ENCODE measurements around the gene NCOA1.
"Not testable (repeated sequence)": the region's sequence is repeated elsewhere in the genome, so short reads cannot be mapped to it uniquely, and the experiment has no call there.

Gene NCOA1

DNA sequence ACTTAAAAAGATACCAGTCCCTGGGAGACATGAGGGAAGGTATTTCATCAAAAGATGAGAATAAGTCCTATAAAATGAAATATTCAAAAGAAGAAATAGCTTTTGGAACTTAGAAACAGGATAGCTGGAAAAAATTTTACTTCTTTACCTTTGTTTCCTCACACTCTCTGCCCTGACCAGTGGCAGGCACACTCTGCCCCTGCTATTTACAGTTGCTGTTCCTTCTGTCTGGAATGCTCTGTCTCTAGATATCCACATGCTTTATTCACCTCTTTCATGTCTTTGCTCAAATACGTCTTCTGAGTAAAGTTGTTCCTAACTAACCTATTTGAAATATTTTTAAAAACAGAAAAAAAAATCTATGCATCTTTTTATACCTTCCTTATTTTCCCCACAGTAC lies 176.5 kb downstream of the NCOA1 start:
- FAIRE-seq (no peak), DNase-seq (ENCODE audit: insufficient read length, low spot score) (no peak)
- TF ChIP-seq, protein P1, sequence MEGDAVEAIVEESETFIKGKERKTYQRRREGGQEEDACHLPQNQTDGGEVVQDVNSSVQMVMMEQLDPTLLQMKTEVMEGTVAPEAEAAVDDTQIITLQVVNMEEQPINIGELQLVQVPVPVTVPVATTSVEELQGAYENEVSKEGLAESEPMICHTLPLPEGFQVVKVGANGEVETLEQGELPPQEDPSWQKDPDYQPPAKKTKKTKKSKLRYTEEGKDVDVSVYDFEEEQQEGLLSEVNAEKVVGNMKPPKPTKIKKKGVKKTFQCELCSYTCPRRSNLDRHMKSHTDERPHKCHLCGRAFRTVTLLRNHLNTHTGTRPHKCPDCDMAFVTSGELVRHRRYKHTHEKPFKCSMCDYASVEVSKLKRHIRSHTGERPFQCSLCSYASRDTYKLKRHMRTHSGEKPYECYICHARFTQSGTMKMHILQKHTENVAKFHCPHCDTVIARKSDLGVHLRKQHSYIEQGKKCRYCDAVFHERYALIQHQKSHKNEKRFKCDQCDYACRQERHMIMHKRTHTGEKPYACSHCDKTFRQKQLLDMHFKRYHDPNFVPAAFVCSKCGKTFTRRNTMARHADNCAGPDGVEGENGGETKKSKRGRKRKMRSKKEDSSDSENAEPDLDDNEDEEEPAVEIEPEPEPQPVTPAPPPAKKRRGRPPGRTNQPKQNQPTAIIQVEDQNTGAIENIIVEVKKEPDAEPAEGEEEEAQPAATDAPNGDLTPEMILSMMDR (IDR thresholded peaks at IDR 0.05; ENCODE audit: insufficient read depth, missing control alignments): no peak

DNA sequence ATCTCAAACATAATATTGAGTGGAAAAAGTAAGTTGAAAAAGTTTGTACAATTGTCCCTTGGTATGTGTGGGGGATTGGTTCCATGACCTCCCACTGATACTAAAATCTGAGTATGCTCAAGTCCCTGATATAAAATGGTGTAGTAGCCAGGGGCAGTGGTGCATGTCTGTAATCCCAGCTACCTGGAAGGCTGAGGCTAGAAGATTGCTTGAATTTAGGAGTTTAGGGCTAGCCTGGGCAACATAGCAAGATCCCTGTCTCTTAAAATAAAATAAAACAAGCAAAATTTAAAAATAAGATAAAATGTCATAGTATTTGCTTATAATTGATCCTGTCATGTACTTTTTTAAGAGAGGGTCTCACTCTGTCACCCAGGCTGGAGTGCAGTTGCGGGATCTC lies 180.2 kb downstream of the NCOA1 start:
- FAIRE-seq (no peak), DNase-seq (ENCODE audit: insufficient read length, low spot score) (no peak)
- TF ChIP-seq, protein P1 (IDR thresholded peaks at IDR 0.05; ENCODE audit: insufficient read depth, missing control alignments): no peak

DNA sequence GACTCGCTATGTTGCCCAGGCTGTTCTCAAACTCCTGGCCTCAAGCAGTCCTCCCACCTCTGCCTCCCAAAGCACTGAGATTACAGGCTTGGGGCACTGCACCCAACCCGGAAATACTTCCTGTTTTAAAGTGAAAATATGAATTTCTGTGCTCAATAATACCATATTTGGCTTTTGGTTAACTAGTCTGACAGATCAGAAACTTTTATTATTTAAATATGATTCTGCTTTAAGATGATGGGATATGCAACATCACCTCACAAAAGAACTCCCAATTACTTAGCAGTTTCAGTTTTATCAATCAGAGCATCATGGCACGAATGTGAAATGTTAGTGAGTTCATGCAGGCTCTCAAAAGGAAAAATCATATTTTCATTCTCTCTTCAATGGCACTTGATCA lies 181.5 kb downstream of the NCOA1 start:
- DNase-seq (ENCODE audit: insufficient read length, low spot score): no peak
- TF ChIP-seq, protein P1 (IDR thresholded peaks at IDR 0.05; ENCODE audit: insufficient read depth, missing control alignments): no peak
- FAIRE-seq: no peak

DNA sequence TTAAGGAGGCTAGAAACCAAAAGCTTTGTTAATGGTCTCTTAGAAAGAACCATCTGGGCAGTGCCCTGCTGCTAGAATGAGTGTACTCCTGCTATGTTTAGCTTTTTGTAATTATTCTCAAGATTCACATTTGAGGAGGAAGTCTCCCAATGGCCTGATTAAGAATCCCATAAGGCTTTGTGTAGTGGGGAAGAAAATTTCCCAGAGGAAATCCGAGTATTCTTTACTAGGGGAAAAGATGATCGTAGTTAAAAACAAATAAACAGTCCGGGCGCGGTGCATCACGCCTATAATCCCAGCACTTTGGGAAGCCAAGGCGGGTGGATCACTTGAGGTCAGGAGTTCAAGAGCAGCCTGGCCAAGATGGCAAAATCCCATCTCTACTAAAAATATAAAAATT lies 184.3 kb downstream of the NCOA1 start:
- DNase-seq (ENCODE audit: insufficient read length, low spot score) (no peak), FAIRE-seq (no peak)
- TF ChIP-seq, protein P1 (IDR thresholded peaks at IDR 0.05; ENCODE audit: insufficient read depth, missing control alignments): no peak

DNA sequence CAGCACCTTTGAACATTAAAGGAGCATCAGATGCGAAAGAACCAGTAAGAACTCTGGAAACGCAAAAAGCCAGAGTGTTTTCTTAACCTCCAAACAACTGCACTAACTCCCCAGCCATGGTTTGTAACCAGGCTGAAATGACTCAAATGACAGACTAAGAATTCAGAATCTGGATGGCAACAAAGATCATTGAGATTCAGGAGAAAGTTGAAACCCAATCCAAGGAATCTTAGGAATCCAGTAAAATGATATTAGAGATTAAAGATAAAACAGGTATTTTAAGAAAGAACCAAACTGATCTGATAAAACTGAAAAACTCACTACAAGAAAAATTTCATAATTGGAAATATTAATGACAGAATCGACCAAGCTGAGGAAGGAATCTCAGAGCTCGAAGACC lies 185.4 kb downstream of the NCOA1 start:
- TF ChIP-seq, protein P1 (IDR thresholded peaks at IDR 0.05; ENCODE audit: insufficient read depth, missing control alignments): no peak
- FAIRE-seq (no peak), DNase-seq (ENCODE audit: insufficient read length, low spot score) (no peak)

GRCh38 chr2:24678066-24678465 lies 187.0 kb downstream of the NCOA1 start:
- FAIRE-seq; DNase-seq (ENCODE audit: insufficient read length, low spot score): not testable (repeated sequence)

- FAIRE-seq (no peak), DNase-seq (ENCODE audit: insufficient read length, low spot score) (no peak)
- TF ChIP-seq, protein P1 (IDR thresholded peaks at IDR 0.05; ENCODE audit: insufficient read depth, missing control alignments): no peak
Observed at GRCh38 chr2:24680196-24680595, 189.1 kb downstream of the NCOA1 start.

DNA sequence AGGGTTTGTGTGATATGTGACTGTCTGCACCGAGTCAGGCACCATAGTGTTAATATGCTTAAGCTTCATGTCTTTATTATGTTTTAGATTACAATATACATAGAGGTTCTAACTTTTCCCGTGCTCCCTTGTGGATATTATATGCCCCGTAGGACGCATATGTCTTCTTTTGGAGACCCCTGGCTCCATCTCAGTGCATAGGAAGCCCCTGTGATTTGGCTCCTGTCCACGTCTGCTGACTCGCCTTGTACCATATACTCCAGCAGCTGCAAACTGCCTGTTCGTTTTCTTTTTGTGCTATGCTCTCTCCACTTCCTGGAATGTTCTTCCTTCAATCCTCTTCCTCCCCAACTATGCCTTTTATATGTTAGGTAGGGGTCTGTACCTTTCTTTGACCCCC lies 191.2 kb downstream of the NCOA1 start:
- FAIRE-seq (no peak), DNase-seq (ENCODE audit: insufficient read length, low spot score) (no peak)
- TF ChIP-seq, protein P1 (IDR thresholded peaks at IDR 0.05; ENCODE audit: insufficient read depth, missing control alignments): no peak

Data from D721Med (cell line).